Measurements from ENCODE around the gene OS9.

The OS9 gene

DNA sequence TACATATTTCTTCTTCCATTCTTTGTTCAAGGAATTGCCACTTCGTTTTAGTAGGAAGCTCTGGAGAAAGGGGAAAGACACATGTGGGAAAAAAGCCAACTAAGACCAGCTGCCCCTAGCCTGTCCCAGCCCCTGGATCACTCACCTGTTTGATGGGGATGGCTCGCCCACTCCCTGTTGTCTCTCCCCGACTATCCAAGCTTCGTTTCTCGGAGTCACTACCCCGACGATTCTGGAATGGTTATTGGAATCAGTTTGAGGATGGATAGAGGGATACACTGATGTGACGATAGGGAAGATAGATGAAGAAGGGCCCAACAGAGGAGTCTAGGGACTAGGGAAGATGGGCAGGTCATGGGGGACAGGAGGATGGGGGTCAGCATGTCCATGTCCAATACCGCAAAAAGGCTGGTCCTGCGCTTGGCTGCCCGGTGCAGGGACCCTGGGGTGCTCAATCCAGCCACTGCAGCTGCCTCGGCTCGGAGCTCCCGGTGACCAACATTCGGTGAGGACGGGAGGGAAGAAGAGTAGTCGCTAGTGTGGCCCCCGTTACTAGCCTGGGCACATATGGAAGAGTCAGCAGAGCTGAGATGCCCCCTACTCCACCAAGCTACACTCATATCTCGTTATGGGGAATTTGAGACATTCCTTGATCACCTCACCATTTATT is 37.6 kb downstream of the OS9 start:
- no peak overlapping the region for H3K4me3 ChIP-seq (ENCODE audit: low read depth, low read length)
- TF ChIP-seq, protein P1, sequence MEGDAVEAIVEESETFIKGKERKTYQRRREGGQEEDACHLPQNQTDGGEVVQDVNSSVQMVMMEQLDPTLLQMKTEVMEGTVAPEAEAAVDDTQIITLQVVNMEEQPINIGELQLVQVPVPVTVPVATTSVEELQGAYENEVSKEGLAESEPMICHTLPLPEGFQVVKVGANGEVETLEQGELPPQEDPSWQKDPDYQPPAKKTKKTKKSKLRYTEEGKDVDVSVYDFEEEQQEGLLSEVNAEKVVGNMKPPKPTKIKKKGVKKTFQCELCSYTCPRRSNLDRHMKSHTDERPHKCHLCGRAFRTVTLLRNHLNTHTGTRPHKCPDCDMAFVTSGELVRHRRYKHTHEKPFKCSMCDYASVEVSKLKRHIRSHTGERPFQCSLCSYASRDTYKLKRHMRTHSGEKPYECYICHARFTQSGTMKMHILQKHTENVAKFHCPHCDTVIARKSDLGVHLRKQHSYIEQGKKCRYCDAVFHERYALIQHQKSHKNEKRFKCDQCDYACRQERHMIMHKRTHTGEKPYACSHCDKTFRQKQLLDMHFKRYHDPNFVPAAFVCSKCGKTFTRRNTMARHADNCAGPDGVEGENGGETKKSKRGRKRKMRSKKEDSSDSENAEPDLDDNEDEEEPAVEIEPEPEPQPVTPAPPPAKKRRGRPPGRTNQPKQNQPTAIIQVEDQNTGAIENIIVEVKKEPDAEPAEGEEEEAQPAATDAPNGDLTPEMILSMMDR (IDR thresholded peaks at IDR 0.05; ENCODE audit: borderline replicate concordance, insufficient read depth, low read depth, low read length) = no peak

DNA sequence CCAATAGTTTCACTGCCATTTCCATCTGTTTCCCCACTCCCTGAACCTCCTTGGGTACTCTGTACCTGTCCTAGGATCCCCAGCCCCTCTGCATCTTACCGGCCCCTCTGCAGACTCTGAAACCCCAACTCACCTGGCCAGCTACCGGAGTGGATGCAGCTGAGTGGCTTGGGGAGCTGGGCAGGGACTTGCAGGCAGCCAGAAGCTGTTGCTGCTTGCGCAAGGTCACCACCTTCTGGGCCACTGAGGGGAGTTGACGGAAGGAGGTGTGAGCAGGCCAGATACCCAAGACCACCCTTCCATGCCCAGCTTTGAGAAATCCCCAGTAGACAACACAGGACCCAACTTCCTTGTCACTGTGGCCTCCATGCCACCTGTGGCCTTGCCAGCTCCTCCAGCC is 38.3 kb downstream of the OS9 start:
- no peak overlapping the region for H3K4me3 ChIP-seq (ENCODE audit: low read depth, low read length)
- TF ChIP-seq, protein P1 (IDR thresholded peaks at IDR 0.05; ENCODE audit: borderline replicate concordance, insufficient read depth, low read depth, low read length) = no peak

DNA sequence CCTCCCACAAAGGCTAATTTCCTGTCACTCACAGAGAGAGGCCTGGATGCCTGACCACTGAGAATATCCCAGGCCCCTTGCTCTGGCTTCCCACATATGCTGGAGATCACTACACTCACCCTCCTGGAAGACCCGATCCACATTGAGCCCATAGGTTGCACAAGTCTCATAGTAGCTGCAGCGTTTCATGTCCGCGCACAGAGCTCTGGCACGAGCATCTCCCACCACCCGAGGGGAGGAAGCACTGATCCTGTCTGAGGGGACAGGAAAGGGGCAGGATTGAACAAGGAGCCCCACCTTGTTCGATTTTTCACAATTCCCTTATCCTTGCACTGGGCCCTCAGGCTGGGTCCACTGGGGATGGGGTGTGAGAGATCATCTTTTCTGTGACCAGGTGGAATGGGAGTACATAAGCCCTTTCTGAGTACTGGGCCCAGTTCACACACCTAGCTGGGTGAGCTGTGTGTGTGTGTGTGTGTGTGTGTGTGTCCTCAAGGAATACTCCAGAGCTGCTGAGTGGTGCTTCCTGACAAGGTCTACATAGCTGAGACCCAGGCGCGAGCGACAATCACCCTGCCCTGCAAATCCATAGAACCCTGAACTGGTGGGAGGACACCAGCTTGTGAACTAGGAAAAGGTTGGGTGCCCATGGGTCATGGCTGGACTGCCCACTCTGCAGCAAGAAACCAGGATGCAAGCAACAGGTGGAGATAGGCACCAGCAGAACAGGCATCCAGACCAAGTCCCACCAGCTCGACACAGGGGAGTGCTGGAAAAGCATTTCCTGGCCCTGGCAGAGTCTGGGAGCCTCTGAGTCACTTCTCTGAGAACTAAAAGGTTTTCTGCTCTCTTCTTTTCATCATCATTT is 39.0 kb downstream of the OS9 start:
- TF ChIP-seq, protein P1 (IDR thresholded peaks at IDR 0.05; ENCODE audit: borderline replicate concordance, insufficient read depth, low read depth, low read length) = no peak
- H3K4me3 ChIP-seq (ENCODE audit: low read depth, low read length) = no peak overlapping the region

DNA sequence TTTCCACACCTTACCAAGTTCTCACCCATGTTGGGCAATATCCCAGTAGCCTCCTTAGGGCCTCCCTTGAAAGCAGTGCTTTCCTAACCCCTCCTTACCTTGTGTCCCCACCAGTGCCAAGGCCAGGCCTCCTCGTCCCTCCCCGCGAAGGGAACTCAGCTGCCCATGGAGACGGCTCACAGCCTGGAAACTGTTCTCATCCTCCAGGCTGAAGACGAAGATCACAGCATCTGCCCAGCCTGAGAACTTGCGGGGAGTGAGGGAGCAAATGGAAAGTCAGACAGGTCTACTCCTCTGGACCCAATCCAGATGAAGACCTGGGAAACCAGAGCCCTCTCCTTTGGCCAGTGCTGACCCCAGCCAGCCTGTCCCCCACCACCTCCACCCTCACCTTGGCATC is 40.0 kb downstream of the OS9 start:
- no peak overlapping the region for H3K4me3 ChIP-seq (ENCODE audit: low read depth, low read length)
- TF ChIP-seq, protein P1 (IDR thresholded peaks at IDR 0.05; ENCODE audit: borderline replicate concordance, insufficient read depth, low read depth, low read length) = no peak

DNA sequence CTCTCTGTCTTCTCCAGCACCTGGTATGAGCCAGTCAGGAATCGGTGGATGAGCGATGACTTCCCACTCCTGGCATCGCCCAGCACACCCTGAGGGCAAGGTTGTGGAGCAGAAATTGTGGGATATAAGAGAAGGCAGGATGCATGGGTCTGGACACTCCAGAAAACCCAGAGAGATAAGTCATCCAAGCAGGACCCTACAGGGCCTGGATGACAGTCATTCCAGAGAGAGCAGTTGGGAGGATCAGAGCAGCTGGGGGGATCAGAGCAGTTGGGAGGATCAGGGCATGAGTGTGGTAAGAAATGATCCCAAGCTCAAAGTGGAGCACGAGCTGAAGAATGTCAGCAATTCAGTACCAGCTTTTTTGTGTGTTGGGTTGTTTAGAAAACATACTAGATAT is 40.7 kb downstream of the OS9 start:
- TF ChIP-seq, protein P1 (IDR thresholded peaks at IDR 0.05; ENCODE audit: borderline replicate concordance, insufficient read depth, low read depth, low read length) = no peak
- no peak overlapping the region for H3K4me3 ChIP-seq (ENCODE audit: low read depth, low read length)

DNA sequence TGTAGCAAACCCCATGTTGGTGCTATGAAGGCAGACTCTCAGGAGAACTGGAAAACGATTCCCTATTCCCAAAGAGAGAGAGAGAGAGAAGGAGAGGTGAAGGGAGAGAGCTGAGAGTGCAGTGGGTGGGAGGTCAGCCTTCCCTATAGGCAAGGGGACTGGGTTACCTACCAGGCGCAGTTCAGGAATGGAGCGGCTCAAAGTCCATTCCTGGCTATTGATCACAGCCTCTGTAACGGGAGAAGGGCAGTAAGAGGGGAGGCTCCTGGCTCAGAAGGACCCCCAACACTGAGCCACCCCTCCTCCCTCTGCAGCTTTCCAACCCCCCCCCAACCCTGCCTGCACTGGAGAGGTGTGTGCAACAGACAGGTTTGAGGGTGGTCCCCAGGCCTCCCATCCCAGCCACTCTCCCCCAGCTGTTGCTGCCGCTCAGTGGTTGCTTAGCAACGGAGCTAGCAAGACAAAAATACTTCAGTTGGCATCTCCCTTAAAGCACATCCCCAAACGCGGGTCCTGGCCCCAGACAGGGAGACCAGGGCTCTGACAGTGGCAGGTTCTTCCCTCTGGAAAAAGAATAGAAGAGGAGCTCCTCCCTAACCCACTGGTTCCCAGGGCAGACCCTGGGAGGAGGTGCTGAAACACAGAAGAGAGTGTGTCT is 41.4 kb downstream of the OS9 start:
- H3K4me3 ChIP-seq (ENCODE audit: low read depth, low read length) = no peak overlapping the region
- TF ChIP-seq, protein P1 (IDR thresholded peaks at IDR 0.05; ENCODE audit: borderline replicate concordance, insufficient read depth, low read depth, low read length) = no peak

Measured in GM12875 (cell line).